Esophagus squamous epithelium (tissue), 4 donors: Measurements from ENCODE around the gene AFP.

Source experiments
- POLR2A ChIP-seq, 4 donors: fragments of 450-650 bp; IDR thresholded peaks; one replicate each; pipeline ENCODE4 v1.6.1; 2017; ENCODE audit warnings: antibody characterized with exemption in 4 of 4, mild to moderate bottlenecking in 4 of 4, moderate library complexity in 3 of 4
- TF ChIP-seq, protein P1 (sequence below), 6 experiments: fragments of 450-650 bp in 4 of 6; fragments of 200-600 bp in 2 of 6; sonication (generic) in 2 of 6; IDR thresholded peaks; one replicate each; pipeline ENCODE4 v1.5.1; 2016 to 2019; ENCODE audit warnings: antibody characterized with exemption in 6 of 6, mild to moderate bottlenecking in 4 of 6, moderate library complexity in 4 of 6

DNA sequence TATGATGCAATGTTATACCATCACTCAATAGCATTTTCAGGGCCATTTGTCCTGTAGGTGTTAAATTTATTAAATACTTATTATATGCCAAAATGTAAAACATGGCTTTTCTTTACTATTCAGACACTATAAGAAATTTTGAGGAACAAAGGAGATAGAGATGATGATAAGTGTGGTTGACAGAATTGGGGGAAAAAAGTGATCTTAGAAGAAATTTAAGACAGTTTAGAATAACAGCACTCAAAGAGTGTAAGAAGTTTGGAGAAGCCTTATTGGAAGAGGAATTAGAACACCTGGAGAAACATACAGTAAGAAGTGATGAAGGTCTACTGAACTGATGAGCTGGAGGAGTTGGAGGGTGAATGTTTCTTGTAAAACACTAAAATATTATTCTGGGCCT, 12.8 kb upstream of the AFP start:
- TF ChIP-seq, protein P1, sequence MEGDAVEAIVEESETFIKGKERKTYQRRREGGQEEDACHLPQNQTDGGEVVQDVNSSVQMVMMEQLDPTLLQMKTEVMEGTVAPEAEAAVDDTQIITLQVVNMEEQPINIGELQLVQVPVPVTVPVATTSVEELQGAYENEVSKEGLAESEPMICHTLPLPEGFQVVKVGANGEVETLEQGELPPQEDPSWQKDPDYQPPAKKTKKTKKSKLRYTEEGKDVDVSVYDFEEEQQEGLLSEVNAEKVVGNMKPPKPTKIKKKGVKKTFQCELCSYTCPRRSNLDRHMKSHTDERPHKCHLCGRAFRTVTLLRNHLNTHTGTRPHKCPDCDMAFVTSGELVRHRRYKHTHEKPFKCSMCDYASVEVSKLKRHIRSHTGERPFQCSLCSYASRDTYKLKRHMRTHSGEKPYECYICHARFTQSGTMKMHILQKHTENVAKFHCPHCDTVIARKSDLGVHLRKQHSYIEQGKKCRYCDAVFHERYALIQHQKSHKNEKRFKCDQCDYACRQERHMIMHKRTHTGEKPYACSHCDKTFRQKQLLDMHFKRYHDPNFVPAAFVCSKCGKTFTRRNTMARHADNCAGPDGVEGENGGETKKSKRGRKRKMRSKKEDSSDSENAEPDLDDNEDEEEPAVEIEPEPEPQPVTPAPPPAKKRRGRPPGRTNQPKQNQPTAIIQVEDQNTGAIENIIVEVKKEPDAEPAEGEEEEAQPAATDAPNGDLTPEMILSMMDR (IDR thresholded peaks at IDR 0.05), result no peak
- TF ChIP-seq POLR2A (IDR thresholded peaks at IDR 0.05), result no peak
